GM12865 (cell line): Measurements from ENCODE around the gene PYCR2.

ENCODE experiments used
- DNase-seq: peaks from one replicate; pipeline ENCODE4 v3.0.0; 2010; ENCODE audit warnings: low read depth
- H3K4me3 ChIP-seq: 2 replicates; pipeline ENCODE4 v1.5.1; 2011; ENCODE audit warnings: mild to moderate bottlenecking, low read depth, low read length, control low read depth
- TF ChIP-seq, protein P1 (sequence below): IDR thresholded peaks from 2 replicates; pipeline ENCODE4 v1.5.1; 2011; ENCODE audit warnings: low read length, control low read depth, low read depth, inconsistent platforms; ENCODE audit not compliant: insufficient read depth; ENCODE audit errors: missing control alignments

The PYCR2 gene

DNA sequence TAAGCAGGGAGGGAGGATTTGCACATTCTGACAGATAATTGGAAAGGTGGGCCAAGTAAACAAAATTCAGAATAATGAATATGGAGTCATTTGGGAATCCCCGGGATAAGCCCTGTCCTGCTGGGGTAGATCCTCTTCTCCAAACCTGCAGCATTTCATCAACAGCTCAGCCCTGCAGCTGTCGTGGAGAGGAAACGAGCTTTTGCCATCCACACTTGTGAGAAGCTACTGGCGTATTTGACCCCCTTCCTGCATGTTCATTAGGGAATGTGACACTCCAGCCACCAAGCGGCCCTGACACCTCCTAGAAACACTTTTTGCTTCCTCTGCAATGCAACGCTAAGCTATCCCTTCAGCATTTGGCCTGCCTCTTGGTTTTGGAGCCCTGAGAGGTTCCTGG lies 25.0 kb upstream of the PYCR2 start:
- TF ChIP-seq, protein P1, sequence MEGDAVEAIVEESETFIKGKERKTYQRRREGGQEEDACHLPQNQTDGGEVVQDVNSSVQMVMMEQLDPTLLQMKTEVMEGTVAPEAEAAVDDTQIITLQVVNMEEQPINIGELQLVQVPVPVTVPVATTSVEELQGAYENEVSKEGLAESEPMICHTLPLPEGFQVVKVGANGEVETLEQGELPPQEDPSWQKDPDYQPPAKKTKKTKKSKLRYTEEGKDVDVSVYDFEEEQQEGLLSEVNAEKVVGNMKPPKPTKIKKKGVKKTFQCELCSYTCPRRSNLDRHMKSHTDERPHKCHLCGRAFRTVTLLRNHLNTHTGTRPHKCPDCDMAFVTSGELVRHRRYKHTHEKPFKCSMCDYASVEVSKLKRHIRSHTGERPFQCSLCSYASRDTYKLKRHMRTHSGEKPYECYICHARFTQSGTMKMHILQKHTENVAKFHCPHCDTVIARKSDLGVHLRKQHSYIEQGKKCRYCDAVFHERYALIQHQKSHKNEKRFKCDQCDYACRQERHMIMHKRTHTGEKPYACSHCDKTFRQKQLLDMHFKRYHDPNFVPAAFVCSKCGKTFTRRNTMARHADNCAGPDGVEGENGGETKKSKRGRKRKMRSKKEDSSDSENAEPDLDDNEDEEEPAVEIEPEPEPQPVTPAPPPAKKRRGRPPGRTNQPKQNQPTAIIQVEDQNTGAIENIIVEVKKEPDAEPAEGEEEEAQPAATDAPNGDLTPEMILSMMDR = no peak
- no peak overlapping the region for H3K4me3 ChIP-seq
- no peak for DNase-seq

DNA sequence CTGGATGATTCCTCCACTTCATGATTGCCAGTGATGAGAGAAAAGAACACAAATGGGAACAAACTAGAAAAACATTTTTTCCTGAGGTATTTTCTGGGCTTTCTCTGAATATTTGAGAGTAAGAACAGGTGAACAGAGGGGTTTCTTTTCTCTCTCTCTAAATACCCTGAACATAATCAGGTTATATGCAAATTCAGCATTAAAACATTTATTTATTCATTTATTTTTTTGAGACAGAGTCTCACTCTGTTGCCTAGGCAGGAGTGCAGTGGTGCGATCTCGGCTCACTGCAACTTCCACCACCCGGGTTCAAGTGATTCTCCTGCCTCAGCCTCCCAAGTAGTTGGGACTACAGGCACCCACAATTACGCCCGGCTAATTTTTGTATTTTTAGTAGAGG lies 22.8 kb upstream of the PYCR2 start:
- no peak overlapping the region for H3K4me3 ChIP-seq
- TF ChIP-seq, protein P1 = no peak
- no peak for DNase-seq

DNA sequence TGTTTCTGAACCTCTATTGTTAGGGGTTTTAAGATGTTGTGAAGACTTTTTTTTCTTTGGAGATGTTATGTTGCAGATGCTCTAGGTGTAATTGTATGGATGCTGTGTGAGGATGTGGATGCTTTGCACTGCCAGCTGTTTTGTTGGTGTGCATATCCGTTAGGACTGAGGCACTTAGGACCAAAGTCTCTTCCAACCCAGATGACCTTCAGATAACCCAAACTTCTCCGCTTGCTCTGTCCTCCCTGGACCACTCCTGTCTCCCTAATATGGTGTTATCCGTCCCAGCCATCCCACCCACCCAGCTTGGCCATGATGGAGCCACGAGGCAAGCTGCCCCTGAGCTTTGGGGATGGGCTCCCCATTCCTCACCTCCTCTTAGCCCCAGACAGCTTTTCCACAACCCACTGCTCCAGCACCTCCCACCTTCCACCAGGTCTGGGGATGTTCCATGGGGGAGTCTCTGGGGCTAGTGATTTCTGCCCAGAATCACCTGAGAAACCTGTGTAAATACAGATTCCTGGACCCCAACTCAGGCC lies 22.1 kb upstream of the PYCR2 start:
- H3K4me3 ChIP-seq = no peak overlapping the region
- TF ChIP-seq, protein P1 = no peak
- DNase-seq = no peak

DNA sequence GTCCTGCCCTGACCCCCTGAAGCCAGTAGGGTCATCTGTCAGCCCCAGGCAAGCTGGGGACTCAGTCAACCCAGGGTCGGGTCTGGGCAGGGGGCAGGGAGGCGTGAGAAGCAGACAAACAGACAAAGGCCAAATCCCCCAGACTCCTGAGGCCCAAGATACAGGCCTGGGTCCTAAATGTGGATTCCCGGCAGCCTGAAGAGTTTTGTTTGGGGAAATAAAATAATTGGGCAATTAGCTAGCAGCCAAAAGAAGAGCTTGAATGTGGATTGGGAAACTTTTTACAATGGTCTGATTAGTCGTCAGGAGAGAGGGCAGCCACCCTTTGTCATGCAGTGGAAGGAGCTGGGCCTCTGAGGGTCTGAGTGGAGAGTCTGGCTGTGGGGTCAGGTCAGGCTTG lies 21.5 kb upstream of the PYCR2 start:
- no peak for DNase-seq
- no peak overlapping the region for H3K4me3 ChIP-seq
- TF ChIP-seq, protein P1 = no peak

DNA sequence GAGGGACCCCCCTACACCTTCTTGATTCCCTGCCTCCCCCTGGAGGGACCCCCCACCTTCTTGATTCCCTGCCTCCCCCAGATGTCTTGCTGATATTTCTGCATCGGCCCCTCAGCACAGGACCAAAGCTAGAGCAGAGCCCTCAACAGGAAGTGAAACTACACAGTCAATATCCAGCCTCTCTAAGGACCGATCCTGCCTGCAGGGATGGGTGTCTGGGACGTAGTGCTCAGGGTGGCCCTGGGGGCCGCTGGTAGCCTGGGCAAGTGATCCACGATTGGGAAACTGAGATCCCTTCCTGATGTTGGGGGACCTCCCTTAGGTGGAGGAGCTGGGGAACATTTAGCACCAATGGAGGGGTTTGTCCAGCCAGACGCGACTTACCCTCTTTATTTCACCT lies 20.9 kb upstream of the PYCR2 start:
- TF ChIP-seq, protein P1 = no peak

DNA sequence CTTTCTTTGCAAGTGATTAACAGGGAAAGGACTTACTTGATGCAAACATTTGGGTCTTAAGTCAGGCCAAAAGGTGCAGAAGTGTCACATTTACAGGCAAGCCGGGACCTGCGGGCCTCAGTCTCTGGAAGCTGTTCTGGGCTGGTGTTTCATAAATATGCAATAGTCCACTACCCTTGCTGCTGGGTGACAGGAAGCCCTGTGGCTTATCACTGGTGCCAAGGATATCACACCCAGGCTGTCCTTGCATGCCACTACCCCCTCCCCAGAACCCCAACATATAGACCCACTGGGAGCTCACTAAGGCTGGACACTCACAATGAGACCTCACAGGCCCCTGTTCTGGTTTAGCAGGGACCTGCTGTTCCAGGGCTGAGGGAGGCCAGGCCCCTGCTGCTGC lies 20.3 kb upstream of the PYCR2 start:
- TF ChIP-seq, protein P1 = no peak
- no peak overlapping the region for H3K4me3 ChIP-seq
- no peak for DNase-seq

More for the DNA sequence above, 20.9 kb upstream of the PYCR2 start:
- DNase-seq = peak; percentile 39
- no peak overlapping the region for H3K4me3 ChIP-seq

DNA sequence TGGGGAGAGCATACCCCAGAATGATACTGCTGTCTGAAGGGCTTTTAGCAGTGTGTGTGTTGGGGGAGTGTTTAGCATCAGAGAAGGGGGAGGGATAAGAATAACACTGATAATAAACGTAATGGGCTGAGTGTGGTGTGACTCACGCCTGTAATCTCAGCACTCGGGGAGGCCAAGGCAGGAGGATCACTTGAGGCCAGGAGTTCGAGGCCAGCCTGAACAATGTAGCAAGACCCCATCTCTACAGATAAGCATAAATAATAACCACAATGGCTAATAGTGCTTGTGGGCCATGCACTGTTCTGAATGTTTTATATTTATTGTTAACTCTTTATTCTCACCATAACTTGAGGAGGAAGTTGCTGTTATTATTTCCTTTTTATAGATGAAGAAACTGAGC lies 19.5 kb upstream of the PYCR2 start:
- TF ChIP-seq, protein P1 = no peak
- DNase-seq = no peak
- H3K4me3 ChIP-seq = no peak overlapping the region
